Chondrocyte (in vitro differentiated cells): Measurements from ENCODE around the gene MYMK. TPM values are rescaled to one million over a fixed set of nuclear protein-coding genes. Genes with fewer than 3 reads are reported as not detected.

Experiments used
- DNase-seq: peaks from one replicate; pipeline ENCODE4 v3.0.0; 2021; ENCODE audit warnings: mixed read lengths, low spot score
- H3K27ac Mint-ChIP-seq: one replicate; pipeline ENCODE4 v1.8.0; 2021; ENCODE audit warnings: mild to moderate bottlenecking, moderate library complexity, mixed read lengths; ENCODE audit not compliant: unreplicated experiment
- H3K27me3 Mint-ChIP-seq: 2 replicates; pipeline ENCODE4 v1.8.0; 2021; ENCODE audit warnings: low read depth, mixed read lengths
- H3K36me3 Mint-ChIP-seq: 2 replicates; pipeline ENCODE4 v1.8.0; 2021; ENCODE audit warnings: low read depth, mixed read lengths
- H3K4me1 Mint-ChIP-seq: 2 replicates; pipeline ENCODE4 v1.8.0; 2021; ENCODE audit warnings: low read depth, mild to moderate bottlenecking, mixed read lengths
- H3K4me3 Mint-ChIP-seq: one replicate; pipeline ENCODE4 v1.8.0; 2021; ENCODE audit warnings: mild to moderate bottlenecking, moderate library complexity, mixed read lengths; ENCODE audit not compliant: unreplicated experiment
- H3K9me3 Mint-ChIP-seq: 2 replicates; pipeline ENCODE4 v1.8.0; 2021; ENCODE audit warnings: low read depth, mixed read lengths
- total RNA-seq: library from RNA; stranded (reverse); gene quantifications from 3 replicates; pipeline ENCODE4 v1.2.1, GENCODE V29; 2021
- TF ChIP-seq, protein P1 (sequence below): fragments of 200-600 bp; sonication (generic); IDR thresholded peaks from 2 replicates; pipeline ENCODE4 v1.5.0; 2021; ENCODE audit warnings: antibody characterized with exemption, mild to moderate bottlenecking, moderate library complexity

MYMK gene
- total RNA-seq, 1 donor from 2014 or later: not detected

DNA sequence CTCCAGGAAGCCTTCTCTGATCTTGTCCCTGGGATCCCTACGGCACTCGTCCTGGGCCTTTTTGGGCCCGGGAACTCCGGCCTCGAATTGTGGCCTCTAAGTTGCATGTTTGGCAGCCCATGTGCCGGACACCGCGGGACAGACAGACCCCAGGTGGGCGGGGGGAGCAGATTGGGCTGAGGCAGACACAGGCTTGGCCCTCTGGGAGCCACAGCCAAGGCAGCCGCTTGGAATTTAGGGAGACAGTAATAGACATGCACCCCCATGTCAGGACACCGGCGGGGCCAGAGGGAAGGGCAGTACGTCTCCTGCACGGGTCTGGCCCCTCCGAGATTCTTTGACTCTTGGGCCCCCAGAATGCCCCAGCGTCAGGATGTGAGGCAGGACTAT lies 45.9 kb upstream of the MYMK start:
- no peaks in the 10 kb centered on the region for H3K36me3 Mint-ChIP-seq
- no peak for DNase-seq
- peaks cover 27% of the 10 kb centered on the region for H3K27me3 Mint-ChIP-seq
- no peak overlapping the region for H3K4me3 Mint-ChIP-seq
- no peaks in the 10 kb centered on the region for H3K4me1 Mint-ChIP-seq
- TF ChIP-seq, protein P1, sequence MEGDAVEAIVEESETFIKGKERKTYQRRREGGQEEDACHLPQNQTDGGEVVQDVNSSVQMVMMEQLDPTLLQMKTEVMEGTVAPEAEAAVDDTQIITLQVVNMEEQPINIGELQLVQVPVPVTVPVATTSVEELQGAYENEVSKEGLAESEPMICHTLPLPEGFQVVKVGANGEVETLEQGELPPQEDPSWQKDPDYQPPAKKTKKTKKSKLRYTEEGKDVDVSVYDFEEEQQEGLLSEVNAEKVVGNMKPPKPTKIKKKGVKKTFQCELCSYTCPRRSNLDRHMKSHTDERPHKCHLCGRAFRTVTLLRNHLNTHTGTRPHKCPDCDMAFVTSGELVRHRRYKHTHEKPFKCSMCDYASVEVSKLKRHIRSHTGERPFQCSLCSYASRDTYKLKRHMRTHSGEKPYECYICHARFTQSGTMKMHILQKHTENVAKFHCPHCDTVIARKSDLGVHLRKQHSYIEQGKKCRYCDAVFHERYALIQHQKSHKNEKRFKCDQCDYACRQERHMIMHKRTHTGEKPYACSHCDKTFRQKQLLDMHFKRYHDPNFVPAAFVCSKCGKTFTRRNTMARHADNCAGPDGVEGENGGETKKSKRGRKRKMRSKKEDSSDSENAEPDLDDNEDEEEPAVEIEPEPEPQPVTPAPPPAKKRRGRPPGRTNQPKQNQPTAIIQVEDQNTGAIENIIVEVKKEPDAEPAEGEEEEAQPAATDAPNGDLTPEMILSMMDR: no peak
- H3K9me3 Mint-ChIP-seq: no peaks in the 10 kb centered on the region
- no peak overlapping the region for H3K27ac Mint-ChIP-seq

DNA sequence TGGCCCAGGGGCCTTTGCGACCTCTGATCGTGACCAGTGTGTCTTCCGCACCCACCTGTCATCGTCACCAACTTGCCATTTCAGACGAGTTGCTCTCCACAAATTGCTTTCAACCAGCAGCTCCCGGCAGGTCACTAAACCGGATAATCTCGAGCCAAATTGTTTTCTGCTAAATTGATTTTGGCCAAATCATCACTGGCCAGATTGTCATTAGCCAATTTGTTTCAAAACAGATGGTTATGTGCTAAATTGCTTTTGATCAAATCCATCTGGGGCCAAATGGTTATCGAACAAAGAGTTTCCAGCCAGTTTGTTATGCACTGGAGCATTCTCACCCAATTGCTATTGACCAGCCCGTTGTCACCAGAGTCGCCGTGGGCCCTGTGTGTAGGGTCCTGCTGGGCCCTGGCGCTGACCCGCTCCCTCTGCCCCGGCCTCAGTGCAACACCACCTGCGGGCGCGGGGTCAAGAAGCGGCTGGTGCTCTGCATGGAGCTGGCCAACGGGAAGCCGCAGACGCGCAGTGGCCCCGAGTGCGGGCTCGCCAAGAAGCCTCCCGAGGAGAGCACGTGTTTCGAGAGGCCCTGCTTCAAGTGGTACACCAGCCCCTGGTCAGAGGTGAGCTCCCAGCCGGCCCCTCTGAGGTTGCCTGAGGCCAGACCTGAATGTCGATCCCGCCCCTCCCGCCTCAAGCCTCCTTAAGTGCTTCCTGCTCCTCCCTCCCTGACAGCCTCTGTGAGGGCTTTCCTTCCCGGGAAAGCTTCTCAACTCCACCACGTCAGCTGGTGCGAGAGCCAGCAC lies 45.3 kb upstream of the MYMK start:
- TF ChIP-seq, protein P1: no peak
- H3K4me1 Mint-ChIP-seq: no peaks in the 10 kb centered on the region
- H3K27ac Mint-ChIP-seq: no peak overlapping the region
- no peaks in the 10 kb centered on the region for H3K9me3 Mint-ChIP-seq
- no peaks in the 10 kb centered on the region for H3K36me3 Mint-ChIP-seq
- peaks cover 25% of the 10 kb centered on the region for H3K27me3 Mint-ChIP-seq
- H3K4me3 Mint-ChIP-seq: no peak overlapping the region
- DNase-seq: no peak

DNA sequence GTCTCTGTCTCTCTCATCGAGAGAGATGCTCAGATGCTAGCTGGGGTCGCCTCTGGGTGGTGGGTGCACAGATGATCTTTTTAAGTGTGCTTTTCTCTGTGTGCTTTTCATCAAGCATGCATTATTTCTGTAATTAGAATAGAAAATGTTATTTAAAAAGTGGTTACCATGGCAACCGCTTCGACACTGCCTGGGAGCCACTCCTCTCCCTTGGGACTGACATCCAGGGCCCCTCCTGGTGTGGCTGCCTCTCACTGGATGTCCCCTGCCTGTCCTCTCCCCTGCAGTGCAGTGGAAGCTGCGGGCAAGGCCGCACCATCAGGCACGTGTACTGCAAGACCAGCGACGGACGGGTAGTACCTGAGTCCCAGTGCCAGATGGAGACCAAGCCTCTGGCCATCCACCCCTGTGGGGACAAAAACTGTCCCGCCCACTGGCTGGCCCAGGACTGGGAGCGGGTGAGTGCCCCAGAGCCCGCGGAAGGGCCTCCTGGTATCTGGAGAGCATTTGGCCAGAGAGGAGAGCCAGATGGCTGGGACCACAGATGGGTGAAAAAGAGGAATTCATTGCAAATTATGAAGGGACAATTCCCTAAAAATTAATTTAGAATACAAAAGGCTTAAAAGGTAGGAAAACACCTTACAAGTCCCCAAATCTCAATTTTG lies 44.5 kb upstream of the MYMK start:
- Mint-ChIP-seq H3K36me3 (no peaks in the 10 kb centered on the region), H3K27me3 (peaks cover 25% of the 10 kb centered on the region), H3K27ac (no peak overlapping the region), H3K4me3 (no peak overlapping the region), H3K4me1 (no peaks in the 10 kb centered on the region), H3K9me3 (no peaks in the 10 kb centered on the region)
- TF ChIP-seq, protein P1: no peak
- DNase-seq: no peak

DNA sequence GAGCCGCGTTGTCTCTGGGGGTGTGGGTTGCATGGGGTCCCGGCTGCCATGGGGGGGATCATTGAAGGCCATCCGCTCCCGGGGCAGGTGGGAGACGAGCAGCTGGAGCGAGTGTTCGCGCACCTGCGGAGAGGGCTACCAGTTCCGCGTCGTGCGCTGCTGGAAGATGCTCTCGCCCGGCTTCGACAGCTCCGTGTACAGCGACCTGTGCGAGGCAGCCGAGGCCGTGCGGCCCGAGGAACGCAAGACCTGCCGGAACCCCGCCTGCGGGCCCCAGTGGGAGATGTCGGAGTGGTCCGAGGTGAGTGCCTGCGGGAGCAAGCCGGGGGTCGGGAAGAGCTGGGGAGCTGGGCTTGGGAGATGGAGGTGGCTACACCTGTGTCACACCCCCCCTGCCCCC lies 43.4 kb upstream of the MYMK start:
- H3K27me3 Mint-ChIP-seq: peaks cover 28% of the 10 kb centered on the region
- no peak overlapping the region for H3K27ac Mint-ChIP-seq
- no peak overlapping the region for H3K4me3 Mint-ChIP-seq
- no peaks in the 10 kb centered on the region for H3K36me3 Mint-ChIP-seq
- H3K4me1 Mint-ChIP-seq: peaks cover 5% of the 10 kb centered on the region
- DNase-seq: no peak
- TF ChIP-seq, protein P1: no peak
- H3K9me3 Mint-ChIP-seq: no peaks in the 10 kb centered on the region

DNA sequence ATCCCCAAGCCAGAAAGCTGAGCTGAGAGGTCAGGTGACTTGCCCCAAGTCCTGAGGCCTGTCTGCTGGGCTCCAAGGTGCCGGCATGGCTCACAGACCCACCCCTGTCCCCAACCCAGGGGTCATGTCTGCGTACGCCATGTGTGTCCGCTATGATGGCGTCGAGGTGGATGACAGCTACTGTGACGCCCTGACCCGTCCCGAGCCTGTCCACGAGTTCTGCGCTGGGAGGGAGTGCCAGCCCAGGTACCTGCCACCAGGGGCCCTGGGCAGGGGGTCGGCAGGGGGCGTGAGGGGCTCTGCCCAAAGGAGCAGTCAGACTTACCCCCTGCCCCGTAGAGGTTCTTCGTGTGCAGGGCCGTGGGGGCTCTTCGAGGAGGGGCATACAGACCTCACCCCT lies 42.1 kb upstream of the MYMK start:
- TF ChIP-seq, protein P1: no peak
- Mint-ChIP-seq H3K9me3 (no peaks in the 10 kb centered on the region), H3K4me1 (peaks cover 7% of the 10 kb centered on the region), H3K27me3 (peaks cover 22% of the 10 kb centered on the region), H3K4me3 (no peak overlapping the region), H3K36me3 (no peaks in the 10 kb centered on the region), H3K27ac (no peak overlapping the region)
- no peak for DNase-seq
